22Rv1 (cell line): ENCODE data around the gene ANG.

Experiments
- CTCF ChIP-seq: fragments of 450-650 bp; IDR thresholded peaks from 2 replicates; pipeline ENCODE4 v1.5.1; 2017; ENCODE audit warnings: mild to moderate bottlenecking
- ZFX ChIP-seq: fragments of 450-650 bp; IDR thresholded peaks from 2 replicates; pipeline ENCODE4 v1.6.1; 2017; ENCODE audit warnings: antibody characterized with exemption, borderline replicate concordance

GRCh38 chr14:20642182-20642581 lies 46.4 kb upstream of the ANG start:
- TF ChIP-seq CTCF (no peak), ZFX (no peak)
